ENCODE data around the gene FOXJ3.

FOXJ3 gene

GRCh38 chr1:42163536-42164503 lies 171.2 kb downstream of the FOXJ3 start:
- DNase-seq: no peak

GRCh38 chr1:42163114-42163513 lies 171.9 kb downstream of the FOXJ3 start:
- DNase-seq: no peak

- DNase-seq: no peak
These were observed 172.9 kb downstream of the FOXJ3 start for GRCh38 chr1:42162181-42162580.

- no peak for DNase-seq
These were observed 176.8 kb downstream of the FOXJ3 start for GRCh38 chr1:42158189-42158588.

GRCh38 chr1:42157667-42158066 lies 177.4 kb downstream of the FOXJ3 start:
- DNase-seq: no peak

GRCh38 chr1:42155362-42155761 lies 179.7 kb downstream of the FOXJ3 start:
- DNase-seq: no peak

GRCh38 chr1:42154685-42155084 lies 180.3 kb downstream of the FOXJ3 start:
- DNase-seq: no peak

- no peak for DNase-seq
These were observed 181.4 kb downstream of the FOXJ3 start for GRCh38 chr1:42153624-42154023.

GRCh38 chr1:42152907-42153600 lies 182.0 kb downstream of the FOXJ3 start, which contains the start of gene GUCA2B:
Gene GUCA2B, plus strand, starts transcription at chr1:42153410. Its CDS starts 41 bp downstream, at chr1:42153451.
- DNase-seq: no peak

- no peak for DNase-seq
These were observed 182.9 kb downstream of the FOXJ3 start for GRCh38 chr1:42152119-42152518.

GRCh38 chr1:42150651-42151050 lies 184.4 kb downstream of the FOXJ3 start:
- DNase-seq: no peak

- DNase-seq: no peak
These were observed 186.9 kb downstream of the FOXJ3 start for GRCh38 chr1:42148166-42148565.

- peak; percentile 46 for DNase-seq
These were observed 188.3 kb downstream of the FOXJ3 start for GRCh38 chr1:42146626-42147320.

GRCh38 chr1:42145764-42146625 lies 189.0 kb downstream of the FOXJ3 start:
- DNase-seq: no peak

GRCh38 chr1:42145389-42145716 lies 189.7 kb downstream of the FOXJ3 start:
- no peak for DNase-seq

- DNase-seq: no peak
These were observed 190.2 kb downstream of the FOXJ3 start for GRCh38 chr1:42144711-42145388.

- no peak for DNase-seq
These were observed 190.9 kb downstream of the FOXJ3 start for GRCh38 chr1:42143896-42144710.

- DNase-seq: no peak
These were observed 191.9 kb downstream of the FOXJ3 start for GRCh38 chr1:42142894-42143675.

- DNase-seq: no peak
These were observed 193.1 kb downstream of the FOXJ3 start for GRCh38 chr1:42141978-42142377.

- no peak for DNase-seq
These were observed 194.8 kb downstream of the FOXJ3 start for GRCh38 chr1:42140191-42140590.
